Stimulated activated CD4-positive, alpha-beta T cell treated with anti-CD3 and anti-CD28 coated beads, TNF-alpha, amount 100 ng/mL, for 4 hours (primary cell): ENCODE results near the gene DRG1.
"Not testable (repeated sequence)": the region's sequence is repeated elsewhere in the genome, so short reads cannot be mapped to it uniquely, and the experiment has no call there.

Source experiments
- DNase-seq, 3 experiments: peaks; one replicate each; pipeline ENCODE4 v3.0.0-alpha.2; 2020; ENCODE audit warnings: low read depth in 3 of 3

The DRG1 gene, protein sequence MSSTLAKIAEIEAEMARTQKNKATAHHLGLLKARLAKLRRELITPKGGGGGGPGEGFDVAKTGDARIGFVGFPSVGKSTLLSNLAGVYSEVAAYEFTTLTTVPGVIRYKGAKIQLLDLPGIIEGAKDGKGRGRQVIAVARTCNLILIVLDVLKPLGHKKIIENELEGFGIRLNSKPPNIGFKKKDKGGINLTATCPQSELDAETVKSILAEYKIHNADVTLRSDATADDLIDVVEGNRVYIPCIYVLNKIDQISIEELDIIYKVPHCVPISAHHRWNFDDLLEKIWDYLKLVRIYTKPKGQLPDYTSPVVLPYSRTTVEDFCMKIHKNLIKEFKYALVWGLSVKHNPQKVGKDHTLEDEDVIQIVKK

DNA sequence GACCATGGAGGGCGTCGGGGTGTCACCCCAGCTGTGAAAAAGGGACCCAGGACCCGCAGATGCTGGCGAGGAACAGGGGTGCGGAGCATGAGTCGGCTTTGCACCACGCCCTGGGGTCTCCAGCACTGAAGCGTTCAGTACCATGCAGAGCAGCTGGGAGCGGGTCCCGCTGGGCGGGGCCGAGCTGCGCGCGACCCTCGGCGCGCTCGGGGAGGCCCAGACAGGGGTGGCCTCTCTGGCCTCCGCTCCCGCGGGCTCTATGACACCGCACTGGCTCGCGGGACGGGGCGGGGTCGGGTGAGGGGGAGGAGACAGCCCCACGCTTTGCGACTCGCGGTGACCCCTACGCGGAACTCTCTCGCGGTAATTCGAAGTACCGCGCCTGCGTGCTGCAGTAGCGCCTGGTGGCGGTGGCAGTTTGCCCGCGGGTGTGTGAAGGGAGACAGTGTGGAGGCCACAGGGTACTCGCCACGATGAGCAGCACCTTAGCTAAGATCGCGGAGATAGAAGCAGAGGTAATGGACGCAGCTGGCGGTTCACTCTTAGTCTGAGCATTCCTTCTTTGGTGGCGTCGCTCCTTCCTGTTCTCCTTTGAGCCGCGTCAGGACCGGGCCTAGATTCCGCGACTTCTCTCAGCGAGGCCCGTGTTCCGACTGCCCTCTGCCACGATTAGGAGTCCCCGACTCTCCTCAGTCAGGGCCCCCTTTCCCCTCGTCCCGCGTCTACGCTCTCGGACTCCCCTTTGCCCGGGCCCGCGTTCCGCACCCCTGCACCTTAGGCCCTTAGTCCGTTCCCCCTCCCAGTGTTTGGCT is at the start of gene DRG1:
Gene DRG1 (plus strand): TSS at position 394 of the 812 bp plus-strand sequence. CDS start 80 bp downstream, at position 474.
- DNase-seq = peak; percentile 95 to 96 (median 96)

DNA sequence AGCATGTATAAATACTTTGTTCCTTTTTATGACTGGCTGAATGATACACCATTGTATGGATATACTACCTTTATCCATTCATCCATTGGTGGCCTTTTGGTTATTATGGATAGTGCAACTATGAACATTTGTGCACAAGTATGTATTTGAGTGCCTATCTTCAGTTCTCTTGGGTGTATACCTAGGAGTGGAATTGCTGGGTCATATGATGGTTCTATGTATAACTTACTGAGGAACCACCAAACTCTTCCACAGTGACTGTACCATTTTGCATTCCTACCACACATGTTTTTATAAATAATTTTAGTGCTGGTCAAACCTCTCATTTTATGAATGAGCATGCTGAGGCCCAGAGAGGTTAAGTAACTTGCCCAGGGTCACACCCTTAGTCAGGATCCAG is 49.4 kb upstream of the DRG1 start:
- no peak for DNase-seq

DNA sequence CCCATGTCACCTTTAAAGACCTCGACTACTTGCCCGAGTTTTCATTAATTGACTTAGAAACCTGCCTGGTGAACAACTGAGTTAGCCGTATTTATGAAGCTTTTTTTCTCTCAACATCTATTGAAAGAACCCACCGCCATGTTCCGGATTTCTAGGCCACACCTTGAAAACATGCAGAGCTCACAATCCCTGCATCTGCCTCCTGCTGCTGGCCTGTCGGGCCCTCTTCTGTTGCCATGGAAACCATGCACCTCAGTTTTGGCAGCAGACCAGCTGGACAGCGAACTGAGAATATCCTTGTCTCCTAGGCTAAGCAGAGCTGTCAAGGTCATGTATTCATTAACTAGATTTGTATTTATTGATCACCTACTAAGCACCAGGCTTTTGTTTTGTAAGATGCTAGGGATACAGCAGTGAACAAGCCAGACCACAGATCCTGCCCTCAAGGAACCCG is 49.0 kb upstream of the DRG1 start:
- no peak for DNase-seq

DNA sequence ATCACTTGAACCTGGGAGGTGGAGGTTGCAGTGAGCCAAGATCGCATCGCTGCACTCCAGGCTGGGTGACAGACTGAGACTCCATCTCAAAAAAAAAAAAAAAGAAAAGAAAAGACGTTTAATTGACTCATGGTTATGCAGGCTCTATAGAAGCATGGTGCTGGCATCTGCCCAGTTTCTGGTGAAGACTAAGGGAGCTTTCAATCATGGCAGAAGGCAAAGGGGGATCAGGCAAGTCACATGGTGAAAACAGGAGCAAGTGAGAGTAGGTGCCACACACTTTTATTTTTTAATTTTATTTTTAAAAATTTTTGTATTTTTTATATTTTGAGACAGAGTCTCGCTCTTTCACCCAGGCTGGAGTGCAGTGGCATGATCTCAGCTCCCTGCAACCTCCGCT is 44.9 kb upstream of the DRG1 start:
- no peak for DNase-seq

DNA sequence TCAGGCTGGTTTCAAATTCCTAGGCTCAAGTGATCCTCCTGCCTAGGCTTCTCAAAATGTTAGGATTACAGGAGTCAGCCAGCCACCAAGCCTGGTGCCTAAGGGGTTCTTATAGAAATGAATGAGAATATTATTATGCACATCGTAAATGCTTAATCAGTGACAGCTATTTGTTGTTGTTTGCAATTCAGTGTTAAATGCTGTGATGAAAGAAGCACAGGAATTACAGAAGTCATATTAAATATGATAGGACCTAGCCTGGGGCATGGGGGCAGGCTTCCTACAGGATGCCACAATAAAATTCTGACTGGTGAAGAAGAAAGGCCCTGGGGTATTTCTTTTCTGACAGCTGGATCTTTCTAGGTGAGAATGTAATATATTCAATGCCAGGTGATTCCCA is 39.4 kb upstream of the DRG1 start:
- no peak for DNase-seq

DNA sequence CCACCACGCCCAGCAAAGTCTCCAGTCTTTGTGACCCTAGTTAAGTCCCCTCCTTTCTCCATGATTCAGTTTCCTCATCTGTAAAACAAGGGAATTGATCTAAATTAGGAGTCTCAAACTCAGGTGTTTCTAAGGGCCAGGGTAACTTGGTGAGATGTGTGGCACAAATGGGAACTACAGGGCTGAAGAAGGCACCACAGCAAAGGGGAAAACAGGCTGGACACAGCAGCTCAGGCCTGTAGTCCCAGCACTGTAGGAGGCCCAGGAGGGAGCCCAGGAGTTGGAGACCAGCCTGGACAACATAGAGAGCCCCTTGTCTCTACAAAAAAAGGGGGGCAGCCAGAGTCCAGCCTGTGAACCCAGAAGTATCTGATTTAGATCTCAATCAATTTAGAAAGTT is 37.7 kb upstream of the DRG1 start:
- DNase-seq = no peak

DNA sequence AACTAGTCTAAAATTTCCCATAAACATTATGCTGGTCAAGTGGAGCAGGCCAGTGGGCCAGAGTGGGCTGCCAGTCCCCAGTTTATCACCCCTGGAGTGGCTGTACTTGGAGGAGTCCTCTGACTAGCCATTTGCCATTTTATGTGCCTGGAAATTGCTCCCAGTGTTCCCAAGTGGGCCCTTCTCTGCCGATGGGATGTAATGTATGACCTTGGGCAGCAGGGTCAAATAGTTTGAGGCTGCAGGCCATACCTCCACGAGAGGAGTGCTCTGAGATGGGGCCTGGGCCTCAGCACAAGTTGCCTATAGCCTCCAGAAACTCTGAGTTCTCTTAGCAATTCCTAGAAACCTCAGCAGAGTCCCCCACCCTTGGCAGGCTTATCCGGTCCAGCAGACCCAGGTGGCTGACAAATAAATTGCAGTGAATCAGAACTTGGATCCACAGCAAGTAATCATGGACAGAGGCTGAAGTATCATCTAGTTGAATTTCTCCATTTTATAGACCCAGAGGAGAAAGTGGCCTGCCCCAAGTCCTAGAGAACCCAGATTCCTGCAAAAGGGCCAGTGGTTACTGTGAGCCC is 35.4 kb upstream of the DRG1 start:
- no peak for DNase-seq

DNA sequence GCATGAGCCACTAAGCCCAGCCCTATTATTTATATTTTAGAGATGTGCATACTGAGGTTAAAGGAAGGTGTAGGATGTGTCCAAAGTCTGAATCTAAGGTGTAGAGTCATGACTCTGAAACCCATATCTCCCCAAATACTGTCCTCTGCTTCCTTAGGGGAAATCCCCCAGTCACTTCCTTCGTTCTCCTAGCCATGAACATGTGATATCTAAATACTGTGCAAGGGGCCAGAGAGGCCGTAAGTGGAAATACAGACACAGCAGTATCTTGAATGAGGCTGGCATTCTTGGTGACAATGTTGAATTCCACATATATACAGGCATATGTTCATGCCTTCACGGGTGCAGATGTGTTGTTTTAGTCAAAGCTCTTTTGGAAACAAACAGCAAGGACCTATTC is 32.0 kb upstream of the DRG1 start:
- DNase-seq = no peak

DNA sequence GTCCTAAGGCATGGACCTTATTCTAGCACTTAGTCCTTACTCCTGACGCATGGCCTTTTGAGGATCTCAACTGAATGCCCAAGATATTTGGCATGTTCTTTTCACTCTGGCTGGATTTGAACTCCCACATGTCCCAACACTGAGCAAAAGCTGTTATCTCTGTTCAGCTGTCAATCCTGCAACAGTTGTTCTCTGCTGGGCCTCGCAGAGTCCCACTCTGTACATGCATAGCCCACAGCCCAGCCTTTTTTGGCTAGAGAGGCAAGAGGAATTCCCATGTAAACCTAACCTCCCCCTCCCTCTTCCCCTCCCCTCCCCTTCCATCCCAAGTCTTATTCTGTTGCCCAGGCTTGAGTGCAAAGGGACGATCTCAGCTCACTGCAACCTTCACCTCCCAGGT is 21.8 kb upstream of the DRG1 start:
- DNase-seq = no peak

DNA sequence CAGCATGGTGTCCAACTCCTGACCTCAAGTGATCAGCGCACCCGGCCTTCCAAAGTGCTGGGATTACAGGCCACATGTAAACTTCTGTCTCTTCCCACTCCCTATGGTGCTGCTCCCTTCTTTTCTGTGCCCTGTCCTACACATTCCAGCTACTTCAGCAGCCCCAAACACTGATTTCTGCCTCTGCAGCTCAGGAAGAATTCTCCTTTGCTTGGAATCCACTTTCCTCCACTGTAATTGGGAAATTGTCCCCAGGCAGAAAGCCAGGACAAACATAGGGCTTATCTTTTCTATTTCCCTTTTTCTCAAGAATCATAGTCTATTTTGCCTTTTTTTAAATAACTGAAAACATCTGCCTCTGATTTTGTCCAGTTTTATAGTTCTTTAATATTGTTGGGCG is 21.3 kb upstream of the DRG1 start:
- DNase-seq = no peak

DNA sequence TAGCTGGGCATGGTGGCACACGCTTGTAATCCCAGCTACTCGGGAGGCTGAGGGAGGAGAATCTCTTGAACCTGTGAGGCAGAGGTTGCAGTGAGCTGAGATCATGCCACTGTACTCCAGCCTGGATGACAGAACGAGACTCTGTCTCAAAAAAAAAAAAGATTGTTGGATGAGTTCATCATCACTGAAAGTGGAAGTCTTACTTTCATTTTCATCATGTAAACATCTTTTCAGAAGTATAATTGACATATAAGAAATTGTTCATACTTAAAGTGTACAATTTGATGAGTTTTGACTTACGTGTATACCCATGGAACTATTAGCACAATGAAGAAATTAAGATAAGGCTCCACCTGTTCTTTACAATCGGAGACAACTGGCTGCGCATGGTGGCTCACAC is 20.8 kb upstream of the DRG1 start:
- DNase-seq = not testable (repeated sequence)

DNA sequence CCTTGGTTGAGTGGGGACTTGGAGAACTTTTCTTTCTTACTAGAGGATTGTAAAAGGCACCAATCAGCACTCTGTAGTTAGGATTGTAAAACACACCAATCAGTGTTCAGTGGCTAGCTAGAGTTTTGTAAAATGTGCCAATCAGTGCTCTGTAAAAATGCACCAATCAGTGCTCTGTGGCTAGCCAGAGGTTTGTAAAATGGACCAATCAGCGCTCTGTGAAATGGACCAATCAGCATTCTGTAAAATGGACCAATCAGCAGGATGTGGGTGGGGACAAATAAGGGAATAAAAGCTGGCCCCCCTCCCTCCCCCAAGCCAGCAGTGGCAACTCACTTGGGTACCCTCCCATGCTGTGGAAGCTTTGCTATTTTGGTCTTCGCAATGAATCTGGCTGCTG is 5.5 kb upstream of the DRG1 start:
- DNase-seq = no peak

DNA sequence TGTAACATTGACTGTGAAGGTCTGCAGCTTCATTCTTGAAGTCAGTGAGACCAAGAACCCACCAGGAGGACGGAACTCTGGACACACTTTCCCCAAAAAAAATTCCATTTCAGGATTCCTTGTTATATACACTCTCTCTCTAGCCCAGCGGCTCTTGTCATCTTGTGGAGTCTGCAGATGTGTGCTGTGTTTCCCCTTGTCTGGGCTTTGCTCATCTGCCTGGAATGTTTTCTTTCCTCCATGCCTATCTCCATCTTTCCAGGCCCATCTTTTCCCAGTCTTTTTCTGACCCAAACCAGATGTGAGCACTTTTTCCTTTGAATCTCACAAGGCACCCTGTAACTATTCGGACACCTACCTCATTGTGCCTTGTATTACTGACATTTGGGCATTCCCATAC is 5.1 kb upstream of the DRG1 start:
- no peak for DNase-seq

DNA sequence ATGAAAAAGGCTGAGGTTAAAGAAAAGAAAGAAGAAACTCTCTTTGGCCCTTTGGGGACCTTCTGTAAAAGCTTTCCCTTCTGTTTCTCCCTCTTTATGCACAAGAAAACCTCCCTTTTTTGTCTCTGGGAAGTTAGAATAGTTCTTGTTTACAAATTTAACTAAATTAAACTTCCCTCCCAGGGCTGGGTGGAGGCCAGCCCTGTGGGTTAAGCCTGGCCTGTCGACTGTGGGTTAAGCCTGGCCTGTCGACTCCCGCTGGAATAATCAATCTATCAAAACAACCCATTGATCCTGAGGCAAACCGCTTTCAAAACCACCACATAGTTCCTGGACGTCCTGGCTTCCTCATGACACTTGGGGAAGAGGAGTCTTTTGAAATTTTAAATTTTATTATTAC is 1.2 kb upstream of the DRG1 start:
- DNase-seq = no peak

DNA sequence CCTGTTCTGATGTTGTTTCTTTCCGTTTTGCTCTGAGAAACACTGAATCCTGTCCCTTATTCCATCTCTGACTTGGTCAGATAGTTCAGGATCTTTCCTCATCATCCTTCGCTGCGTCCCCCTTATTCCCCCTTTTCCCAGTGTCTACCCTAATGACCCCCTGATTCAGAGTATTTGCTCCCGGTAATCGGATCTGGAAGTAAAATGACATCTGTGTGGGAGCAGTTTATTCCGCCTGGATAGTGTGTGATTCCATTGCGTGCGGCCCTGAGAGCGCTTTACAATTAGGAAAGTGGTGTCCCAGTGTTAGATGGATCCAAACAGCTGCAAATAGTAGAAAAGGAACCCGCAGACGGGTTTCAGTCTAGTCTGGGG is 606 bp downstream of the DRG1 start:
- DNase-seq = no peak

DNA sequence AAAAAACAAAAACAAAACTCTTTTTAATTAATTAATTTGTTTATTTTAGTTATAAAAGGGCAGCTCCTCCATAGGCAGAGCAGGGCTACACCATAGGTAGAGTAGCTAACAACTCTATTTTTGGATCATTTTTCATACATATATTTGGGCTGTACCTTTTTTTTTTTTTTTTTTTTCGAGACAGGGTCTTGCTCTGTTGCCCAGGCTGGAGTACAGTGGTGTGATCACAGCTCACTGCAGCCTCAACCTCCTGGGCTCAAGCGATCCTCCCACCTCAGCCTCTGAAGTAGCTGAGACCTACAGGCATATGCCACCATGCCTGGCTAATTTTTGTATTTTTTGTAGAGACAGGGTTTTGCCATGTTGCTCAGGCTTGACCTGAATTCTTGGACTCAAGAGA is 2.9 kb downstream of the DRG1 start:
- DNase-seq = not testable (repeated sequence)

DNA sequence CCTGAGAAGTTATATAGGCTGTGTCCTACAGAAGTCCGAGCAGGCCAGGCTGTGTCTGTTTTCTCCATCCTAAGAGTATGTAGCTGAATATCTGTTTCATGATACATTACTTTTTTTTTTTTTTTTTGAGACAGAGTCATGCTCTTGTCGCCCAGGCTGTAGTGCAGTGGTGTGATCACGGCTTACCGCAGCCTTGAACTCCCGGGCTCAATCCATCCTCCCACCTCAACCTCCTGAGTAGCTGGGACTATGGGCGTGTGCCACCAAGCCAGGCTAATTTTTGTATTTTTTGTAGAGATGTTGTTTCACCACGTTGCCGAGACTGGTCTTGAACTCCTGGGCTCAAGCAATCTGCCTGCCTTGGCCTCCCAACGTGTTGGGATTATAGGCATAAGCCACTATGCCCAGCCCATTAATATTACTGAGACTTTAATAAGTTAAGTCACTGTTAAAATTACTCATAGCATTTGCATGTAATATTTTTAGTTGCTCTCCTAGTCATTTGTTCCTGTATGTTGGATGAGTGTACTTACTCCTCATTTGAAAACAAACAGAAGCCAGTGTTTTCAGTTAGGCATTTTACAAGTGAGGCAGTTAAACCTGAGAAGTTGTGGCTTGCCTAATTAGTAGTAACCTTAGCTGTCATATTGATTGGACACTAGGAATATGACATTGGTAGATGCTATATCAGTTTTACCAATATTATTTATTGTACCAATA is 26.1 kb downstream of the DRG1 start:
- no peak for DNase-seq

DNA sequence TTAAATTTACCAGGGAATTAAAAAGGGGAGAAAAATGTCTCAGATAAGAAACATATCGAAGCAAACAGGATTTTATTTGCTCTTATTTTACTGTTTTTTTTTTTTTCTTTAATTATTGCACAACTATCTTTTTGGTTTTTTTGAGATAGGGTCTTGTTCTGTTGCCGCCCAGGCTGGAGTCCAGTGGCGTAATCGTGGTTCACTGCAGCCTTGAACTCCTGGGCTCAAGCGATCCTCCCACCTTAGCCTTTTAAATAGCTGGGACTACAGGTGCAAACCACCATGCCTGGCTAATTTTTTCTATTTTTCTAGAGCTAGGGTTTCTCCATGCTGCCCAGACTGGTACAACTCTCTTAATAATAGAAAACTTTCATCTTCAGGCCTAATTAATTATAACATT is 32.5 kb downstream of the DRG1 start:
- DNase-seq = no peak

DNA sequence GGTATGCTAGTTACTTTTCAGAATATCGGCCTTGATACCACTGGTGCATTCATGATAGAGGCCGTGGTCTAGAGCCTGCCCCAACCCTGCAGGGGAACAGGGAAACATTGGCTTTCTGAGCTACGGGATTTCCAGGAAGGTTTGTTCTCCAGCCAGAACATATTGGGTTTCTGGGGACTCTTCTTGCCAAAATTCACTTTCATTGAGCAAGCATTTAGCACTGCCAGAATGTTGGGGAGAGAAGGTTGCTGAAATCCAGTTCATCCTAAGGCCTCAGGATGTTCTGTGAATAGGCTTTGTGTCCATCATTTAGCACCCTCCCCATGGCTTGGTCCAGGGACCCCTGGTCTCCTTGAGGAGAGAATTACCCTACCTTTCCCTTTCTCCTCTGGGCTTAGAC is 36.7 kb downstream of the DRG1 start:
- DNase-seq = no peak

DNA sequence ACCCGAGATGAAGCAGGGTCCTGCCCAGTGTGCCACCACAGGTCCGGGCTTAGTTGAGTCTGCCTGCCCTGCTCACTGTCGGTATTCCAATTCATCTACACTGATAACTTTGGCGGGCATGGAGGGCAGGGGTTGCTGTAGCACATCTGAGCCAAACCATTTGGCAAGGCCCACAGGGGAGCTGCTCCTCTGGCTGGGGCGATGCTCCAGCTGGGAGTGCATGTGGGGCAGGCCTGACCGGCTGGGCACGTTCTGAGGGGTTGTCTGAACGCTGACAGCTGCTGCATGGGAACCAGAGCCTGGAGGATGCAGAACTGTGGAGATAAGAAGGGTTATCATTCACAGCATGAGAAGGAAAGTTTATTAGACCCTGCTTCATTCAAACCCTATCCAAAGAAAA is 40.4 kb downstream of the DRG1 start:
- no peak for DNase-seq

DNA sequence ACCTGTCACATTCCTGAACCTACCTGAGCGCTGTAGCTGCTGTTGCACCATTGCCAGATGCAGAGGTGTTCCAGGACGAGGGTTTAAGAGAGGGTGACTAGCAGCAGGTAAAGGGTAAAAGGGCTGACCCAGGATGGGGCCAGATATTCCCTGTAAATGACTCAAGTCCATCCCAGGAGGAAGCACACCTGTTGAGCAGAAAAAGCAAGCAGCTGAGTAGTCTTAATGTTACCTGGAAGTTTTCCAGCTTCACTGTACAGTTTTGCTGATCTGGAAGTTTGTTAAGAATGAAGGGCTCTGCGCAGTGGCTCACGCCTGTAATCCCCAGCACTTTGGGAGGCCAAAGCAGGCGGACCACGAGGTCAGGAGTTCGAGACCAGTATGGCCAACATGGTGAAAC is 41.3 kb downstream of the DRG1 start:
- no peak for DNase-seq

DNA sequence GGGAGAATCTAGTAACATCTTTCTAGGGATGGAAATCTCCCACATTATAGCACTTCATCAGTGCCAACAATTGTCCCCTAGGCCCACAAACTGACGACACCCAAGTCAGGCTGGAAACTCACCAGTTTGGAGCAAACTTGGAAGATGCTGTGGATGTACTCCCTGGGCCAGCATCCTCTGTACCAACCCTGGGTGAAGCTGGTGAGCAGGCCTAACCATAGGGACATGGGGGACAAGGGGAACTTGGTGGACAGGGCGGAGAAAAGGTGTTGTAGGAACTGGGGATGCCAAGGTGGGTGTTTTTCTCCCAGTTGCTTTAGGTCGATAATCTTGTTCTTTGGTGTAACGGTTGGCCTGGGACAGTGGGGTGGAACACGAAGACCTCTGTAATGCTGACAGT is 42.2 kb downstream of the DRG1 start:
- no peak for DNase-seq
